Stimulated activated naive CD8-positive, alpha-beta T cell treated with anti-CD3 and anti-CD28 coated beads, Interleukin-15, Interleukin-2, amounts not matched to agents 100 ng/mL and 50 ng/mL, for 24 hours (primary cell): ENCODE measurements around the gene B4GAT1.

Experiments used
- H3K27ac Mint-ChIP-seq: one replicate; pipeline ENCODE4 v1.8.0; 2021; ENCODE audit warnings: mild to moderate bottlenecking, mixed read lengths
- H3K27me3 Mint-ChIP-seq: one replicate; pipeline ENCODE4 v1.8.0; 2021; ENCODE audit warnings: mixed read lengths
- H3K36me3 Mint-ChIP-seq: one replicate; pipeline ENCODE4 v1.8.0; 2021; ENCODE audit warnings: low read depth, mixed read lengths
- H3K4me1 Mint-ChIP-seq: one replicate; pipeline ENCODE4 v1.8.0; 2021; ENCODE audit warnings: low read depth, mixed read lengths
- H3K4me3 Mint-ChIP-seq: one replicate; pipeline ENCODE4 v1.8.0; 2021; ENCODE audit warnings: mild to moderate bottlenecking, mixed read lengths
- H3K9me3 Mint-ChIP-seq: one replicate; pipeline ENCODE4 v1.8.0; 2021; ENCODE audit warnings: mixed read lengths

Gene B4GAT1

DNA sequence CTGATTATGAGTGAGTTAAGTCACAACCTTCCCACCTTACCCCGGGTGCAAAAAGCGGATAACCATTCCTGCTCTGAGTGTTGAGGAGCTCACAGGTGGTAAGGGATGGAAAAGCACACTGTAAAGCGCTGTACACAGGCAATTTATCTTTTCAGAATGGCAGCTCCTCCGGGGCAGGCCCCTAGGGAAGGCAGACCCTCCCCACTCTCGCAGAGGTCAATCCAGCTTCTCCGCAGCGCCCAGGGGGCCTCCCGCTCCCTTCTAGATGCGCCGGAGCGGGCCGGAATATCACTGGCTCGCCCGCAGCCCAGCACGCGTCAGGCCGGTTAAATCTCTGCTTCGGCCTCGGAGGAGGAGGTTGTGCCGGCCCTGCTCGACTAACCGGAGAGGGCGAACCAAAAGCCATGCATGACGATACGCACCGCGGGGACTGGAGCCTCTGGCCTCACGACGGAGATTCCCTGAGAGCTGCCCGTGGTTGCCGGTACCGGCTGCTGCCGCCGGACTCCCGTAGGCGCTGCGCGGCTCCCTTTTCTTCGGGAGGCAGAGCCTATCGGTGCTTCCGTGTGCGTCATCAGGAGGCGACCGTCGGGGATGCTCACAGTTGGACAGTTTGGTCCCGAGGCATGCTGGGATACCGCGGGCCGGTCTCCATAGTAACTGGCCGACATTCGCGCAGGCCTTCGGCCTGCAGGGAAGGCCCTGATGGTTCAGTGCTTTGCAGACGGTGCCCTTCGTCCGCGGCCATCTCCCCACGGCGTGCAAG lies 2.7 kb downstream of the B4GAT1 start, which contains the start of gene BRMS1:
TSS of gene BRMS1 (minus strand) at position 555 of the 766 bp plus-strand sequence. CDS start 2,870 bp downstream, outside the sequence.
- peaks cover 48% of the 10 kb centered on the region for H3K4me1 Mint-ChIP-seq
- H3K27ac Mint-ChIP-seq: peak within 1 kb of the TSS; percentile 88
- peaks cover 26% of the 10 kb centered on the region for H3K36me3 Mint-ChIP-seq
- no peaks in the 10 kb centered on the region for H3K9me3 Mint-ChIP-seq
- H3K4me3 Mint-ChIP-seq: peak within 1 kb of the TSS; percentile 86
- peaks cover 4% of the 10 kb centered on the region for H3K27me3 Mint-ChIP-seq

DNA sequence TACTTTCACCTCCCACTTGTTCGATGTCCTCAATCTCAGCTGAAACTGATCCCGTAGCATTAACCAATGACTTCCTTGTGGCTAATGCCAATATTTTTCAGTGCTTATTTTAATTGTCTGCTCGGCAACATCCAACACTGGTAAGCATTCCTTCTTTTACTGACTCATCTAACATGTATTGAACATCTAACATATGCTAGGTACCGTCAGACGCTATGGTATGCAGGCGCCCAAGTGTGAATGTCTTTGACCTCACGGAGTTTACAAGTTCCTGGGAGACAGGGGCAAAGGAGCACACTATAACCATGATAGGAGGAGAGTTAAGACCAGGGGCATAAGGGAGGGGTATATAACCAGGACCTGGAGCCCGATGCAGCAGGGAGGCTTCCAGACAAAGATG lies 4.3 kb downstream of the B4GAT1 start:
- H3K4me3 Mint-ChIP-seq: peak overlapping the region; percentile 86
- no peak overlapping the region for H3K27ac Mint-ChIP-seq
- H3K4me1 Mint-ChIP-seq: peaks cover 46% of the 10 kb centered on the region
- peaks cover 35% of the 10 kb centered on the region for H3K36me3 Mint-ChIP-seq
- no peaks in the 10 kb centered on the region for H3K9me3 Mint-ChIP-seq
- peaks cover 4% of the 10 kb centered on the region for H3K27me3 Mint-ChIP-seq

DNA sequence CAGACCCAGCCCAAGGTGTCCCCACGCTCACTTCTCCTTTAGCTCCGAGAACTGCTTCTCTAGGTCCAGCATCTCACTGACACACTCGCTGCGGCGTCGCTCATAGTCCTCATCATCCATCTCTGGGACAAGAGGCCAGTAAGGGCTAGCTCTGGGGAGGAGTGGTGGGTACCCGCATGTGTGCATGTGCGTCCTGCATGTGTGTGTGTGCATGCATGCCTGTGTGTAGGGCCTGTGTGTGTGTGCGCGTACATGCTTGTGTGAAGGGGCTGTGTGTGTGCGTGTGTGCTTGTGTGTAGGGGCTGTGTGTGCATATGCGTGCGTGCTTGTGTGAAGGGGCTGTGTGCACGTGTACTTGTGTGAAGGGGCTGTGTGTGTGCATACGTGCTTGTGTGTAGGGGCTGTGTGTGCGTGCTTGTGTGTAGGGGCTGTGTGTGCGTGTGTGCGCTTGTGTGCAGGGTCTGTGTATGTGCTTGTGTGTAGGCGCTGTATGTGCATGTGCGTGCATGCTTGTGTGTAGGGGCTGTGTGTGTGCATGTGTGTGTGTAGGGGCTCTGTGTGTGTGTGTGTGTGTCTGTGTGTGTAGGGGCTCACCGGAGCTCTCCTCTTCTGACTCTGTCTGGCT lies 5.8 kb downstream of the B4GAT1 start:
- peaks cover 42% of the 10 kb centered on the region for H3K36me3 Mint-ChIP-seq

DNA sequence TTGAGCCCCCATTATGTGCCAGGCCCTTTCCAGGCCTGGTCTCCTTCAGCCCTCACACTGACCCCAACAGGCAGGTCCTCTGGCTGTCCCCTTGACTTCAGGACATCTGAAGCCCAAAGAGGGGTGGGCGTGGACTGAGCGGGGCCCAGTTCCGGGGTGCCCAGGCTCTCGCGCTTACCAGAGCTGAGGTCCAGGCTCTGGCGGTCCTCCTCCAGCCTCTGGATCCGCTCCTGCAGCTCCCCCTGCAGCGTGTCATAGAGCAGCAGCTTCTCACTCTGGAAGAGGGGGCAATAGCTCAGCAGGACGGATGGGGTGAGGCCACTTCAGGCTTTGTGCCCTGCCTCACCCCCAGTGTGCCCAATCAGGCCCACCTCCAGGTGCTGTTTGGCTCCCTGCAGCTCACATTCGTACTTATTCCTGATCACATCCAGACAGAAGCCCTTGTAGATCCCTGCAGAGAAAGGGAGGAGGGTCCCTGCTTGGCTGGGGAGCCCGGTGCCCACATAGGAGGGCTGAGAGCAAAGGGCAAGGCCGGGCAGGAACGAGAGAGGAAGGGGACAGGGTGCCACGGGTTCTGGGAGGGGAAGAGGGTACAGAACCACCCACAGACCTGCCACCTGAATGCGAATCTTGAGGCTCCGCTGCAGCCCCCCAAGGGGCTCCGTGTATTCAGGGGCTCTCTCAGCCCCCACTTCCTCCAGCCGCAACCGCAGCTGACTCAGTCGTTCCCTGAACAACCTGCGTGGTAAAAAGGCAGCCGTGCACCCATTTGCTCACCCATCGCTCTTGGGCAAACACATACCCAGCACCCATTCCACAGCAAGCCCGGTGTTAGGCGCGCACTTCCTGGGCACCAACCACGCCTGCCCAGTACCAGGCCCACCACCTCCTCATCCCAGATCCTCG lies 6.6 kb downstream of the B4GAT1 start:
- H3K36me3 Mint-ChIP-seq: peaks cover 42% of the 10 kb centered on the region
- no peaks in the 10 kb centered on the region for H3K27me3 Mint-ChIP-seq
- H3K4me3 Mint-ChIP-seq: no peak overlapping the region
- no peak overlapping the region for H3K27ac Mint-ChIP-seq
- H3K9me3 Mint-ChIP-seq: no peaks in the 10 kb centered on the region
- H3K4me1 Mint-ChIP-seq: peaks cover 57% of the 10 kb centered on the region

More for the DNA sequence above, 5.8 kb downstream of the B4GAT1 start:
- H3K4me1 Mint-ChIP-seq: peaks cover 57% of the 10 kb centered on the region
- no peaks in the 10 kb centered on the region for H3K9me3 Mint-ChIP-seq
- no peak overlapping the region for H3K4me3 Mint-ChIP-seq
- H3K27me3 Mint-ChIP-seq: no peaks in the 10 kb centered on the region
- H3K27ac Mint-ChIP-seq: no peak overlapping the region

DNA sequence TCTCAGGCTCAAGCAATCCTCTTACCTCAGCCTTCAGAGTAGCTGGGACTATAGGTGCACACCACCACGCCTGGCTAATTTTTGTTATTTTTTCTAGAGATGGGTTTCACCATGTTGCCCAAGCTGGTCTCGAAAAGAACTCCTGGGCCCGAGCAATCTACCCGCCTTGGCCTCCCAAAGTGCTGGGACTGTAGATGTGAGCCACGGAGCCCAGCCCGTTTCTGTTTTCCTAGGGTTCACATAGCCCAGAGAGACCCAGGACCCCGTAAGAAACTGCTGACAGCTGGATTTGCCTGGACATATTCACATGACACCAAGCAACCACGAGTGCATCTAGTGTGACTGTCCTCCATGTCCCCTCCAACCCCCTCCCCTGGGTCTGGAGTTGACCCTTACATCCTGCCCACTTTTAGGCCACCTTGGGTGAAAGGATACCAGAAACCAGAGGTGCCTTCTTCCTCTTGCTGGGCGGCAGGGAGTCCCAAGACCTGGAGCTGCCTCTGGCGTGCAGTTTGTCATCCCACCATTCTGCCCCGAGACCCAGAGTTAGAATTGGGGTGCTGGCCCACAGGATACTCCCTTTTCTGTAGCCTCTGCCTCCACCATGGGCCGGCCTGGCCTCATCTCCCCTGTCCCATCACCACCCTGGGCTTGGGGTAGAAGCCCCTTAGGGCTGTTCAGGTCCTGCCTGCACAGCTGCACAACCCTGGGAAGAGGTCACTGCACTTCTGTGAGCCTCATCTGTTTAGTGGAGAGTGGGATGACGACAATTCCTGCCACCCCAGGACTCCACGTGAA lies 7.5 kb downstream of the B4GAT1 start:
- Mint-ChIP-seq H3K4me1 (peaks cover 54% of the 10 kb centered on the region), H3K4me3 (no peak overlapping the region), H3K27me3 (no peaks in the 10 kb centered on the region), H3K36me3 (peaks cover 42% of the 10 kb centered on the region), H3K9me3 (no peaks in the 10 kb centered on the region), H3K27ac (no peak overlapping the region)

DNA sequence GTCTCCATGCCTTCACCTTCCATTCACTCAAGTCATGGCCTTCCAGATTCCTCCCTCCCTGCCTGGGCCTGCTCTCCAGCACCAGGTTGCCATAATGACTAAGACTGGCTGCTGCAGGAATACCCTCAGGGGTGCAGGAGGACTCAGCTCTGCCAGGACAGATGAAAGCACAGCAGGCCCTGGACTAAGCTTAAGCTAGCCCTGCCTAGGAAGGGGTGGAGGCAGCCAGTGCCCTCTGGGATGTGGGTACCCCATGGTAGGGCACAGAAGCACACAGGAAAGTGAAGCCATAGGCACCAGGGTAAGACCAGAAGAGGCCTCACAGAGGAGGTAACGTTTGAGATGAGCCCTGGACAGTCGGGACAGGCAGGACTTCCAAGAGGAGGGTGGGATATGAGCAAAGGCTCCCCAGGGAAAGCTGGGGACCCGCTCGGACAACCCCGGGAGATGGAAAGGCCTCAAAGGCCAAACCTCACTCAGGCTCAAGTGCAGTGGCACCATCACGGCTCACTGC lies 8.2 kb downstream of the B4GAT1 start:
- H3K4me1 Mint-ChIP-seq: peaks cover 47% of the 10 kb centered on the region
- H3K27me3 Mint-ChIP-seq: no peaks in the 10 kb centered on the region
- H3K4me3 Mint-ChIP-seq: no peak overlapping the region
- peaks cover 42% of the 10 kb centered on the region for H3K36me3 Mint-ChIP-seq
- no peak overlapping the region for H3K27ac Mint-ChIP-seq
- H3K9me3 Mint-ChIP-seq: no peaks in the 10 kb centered on the region

DNA sequence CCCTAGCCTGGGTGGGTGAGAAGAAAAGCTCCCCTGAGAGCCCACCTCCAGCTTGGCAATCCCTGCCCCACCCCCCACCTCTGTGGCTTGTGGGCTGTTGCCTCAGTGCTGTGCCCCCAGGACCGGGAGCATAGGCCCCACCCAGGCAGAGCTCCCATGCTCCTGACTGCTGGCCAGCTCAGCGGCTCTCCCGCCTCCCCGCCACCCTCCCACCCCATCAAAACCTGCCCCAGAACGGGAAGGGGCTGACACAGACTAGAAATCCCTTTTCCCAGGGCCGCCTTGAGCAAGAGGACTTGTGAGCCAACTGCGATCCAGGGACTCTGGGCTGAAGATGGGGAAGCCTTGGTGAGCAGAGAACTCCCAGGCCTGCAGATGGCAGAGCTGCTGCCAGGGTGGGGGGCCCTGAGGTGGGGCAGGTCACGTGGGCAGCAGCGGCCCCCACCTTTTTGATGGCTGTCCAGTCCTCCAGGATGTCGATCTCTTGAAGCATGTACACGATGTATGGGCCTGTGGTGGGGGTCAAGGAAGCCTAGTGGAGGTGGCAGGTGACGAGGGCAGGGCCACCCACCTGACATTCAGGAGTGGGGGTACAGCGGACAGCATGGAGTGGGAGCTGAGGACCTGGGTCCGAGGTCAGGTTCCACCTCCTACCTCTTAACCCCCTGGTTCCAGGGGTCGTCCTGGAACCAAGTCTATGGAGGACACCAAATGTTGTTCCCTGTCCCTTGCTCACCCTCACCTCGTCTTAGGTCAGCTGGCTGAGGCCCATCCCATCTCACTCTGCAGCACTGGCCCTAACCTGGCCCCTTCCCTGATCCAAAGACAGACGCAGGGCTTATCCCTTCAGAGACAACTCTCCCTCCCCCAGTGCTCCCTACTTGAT lies 8.9 kb downstream of the B4GAT1 start:
- Mint-ChIP-seq H3K4me3 (no peak overlapping the region), H3K27ac (no peak overlapping the region), H3K36me3 (peaks cover 42% of the 10 kb centered on the region), H3K27me3 (no peaks in the 10 kb centered on the region), H3K4me1 (peaks cover 40% of the 10 kb centered on the region), H3K9me3 (no peaks in the 10 kb centered on the region)

DNA sequence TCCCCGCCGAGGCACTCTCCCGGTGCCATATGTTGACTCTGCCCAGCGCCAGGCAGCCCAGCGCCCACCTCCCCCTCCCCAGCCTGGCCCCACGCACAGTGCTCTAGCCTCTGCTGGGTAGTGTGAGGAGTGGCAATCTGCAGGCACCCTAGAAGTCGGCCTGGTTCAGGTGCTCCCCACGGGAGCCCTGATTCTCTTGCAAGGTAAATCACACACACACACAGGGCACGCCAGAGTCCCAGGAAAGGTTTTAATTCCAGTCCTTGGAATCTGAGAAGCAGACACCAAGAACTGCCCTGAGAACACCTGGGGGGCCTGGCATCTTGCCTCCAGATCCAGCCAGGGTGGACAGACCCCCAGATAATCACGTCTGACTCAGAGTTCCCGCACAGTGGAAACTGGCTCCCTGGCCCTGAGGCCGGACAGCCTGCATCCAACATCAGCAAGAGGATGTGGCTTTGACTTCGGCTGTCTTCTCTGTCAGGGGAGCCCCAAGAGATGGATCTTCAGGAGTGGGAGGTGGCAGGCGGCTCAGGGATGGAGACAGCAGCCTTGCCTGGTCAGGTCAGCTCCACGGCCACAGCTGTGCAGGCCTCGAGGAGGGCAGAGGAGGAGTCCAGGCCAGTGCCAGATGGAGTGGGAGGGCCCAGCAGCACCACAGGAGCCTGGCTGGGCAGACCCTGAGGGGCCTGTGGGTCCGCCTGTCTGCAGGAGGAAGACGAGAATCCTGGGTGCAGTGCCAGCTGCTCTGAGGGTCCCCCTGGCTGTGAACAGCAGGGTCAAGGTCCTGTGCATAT lies 10.1 kb downstream of the B4GAT1 start:
- Mint-ChIP-seq H3K27ac (peak overlapping the region; percentile 83), H3K4me1 (peaks cover 34% of the 10 kb centered on the region), H3K27me3 (no peaks in the 10 kb centered on the region), H3K9me3 (no peaks in the 10 kb centered on the region), H3K36me3 (peaks cover 35% of the 10 kb centered on the region), H3K4me3 (peak overlapping the region; percentile 66)

DNA sequence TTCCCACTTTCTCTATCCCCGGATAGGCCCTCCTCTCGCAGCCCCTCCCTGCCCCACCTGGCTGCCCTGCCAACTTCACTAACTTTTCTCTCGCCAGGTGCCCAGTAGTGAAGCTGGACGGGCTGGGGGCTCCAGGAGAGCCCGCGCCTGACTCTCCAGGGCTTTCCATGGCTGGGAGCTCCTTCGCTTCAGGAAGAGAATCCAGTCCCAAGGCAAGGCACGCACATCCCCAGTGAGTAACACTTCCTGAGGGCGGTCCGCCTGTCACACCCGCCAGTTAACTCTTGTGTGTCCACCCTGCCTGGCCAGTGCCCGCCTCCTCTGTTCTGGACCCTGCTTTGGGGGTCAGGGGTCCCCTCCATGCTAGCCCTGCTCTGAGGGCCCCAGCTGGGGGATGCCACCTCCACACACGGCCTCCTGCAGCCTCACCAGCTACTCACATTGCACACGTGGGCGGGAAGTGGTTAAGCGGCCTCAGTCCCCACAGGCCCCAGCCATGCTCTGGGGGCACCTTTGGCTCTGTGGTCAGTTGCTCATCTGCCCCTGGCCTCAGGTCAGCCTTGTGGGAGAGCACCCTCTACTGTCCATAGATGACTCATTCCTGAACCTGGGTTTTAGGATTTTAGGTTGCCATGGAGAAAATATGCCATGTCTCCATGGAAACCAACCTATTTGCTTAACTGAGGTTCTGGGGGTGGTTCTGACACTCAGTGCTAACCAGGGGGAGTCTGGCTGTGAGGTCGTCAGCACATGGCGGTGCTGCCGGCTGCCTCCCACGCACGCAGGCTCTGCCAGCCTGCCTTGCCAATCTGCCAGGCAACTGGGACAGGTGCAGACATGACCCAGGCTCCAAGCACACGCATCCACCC lies 11.0 kb downstream of the B4GAT1 start, which contains the start of gene RIN1:
TSS of gene RIN1 (minus strand) at position 201 of the 869 bp plus-strand sequence. CDS start at position 169, 32 bp downstream.
- peak within 1 kb of the TSS; percentile 66 for H3K4me3 Mint-ChIP-seq
- H3K9me3 Mint-ChIP-seq: no peaks in the 10 kb centered on the region
- peak within 1 kb of the TSS; percentile 83 for H3K27ac Mint-ChIP-seq
- H3K4me1 Mint-ChIP-seq: peaks cover 34% of the 10 kb centered on the region
- H3K27me3 Mint-ChIP-seq: no peaks in the 10 kb centered on the region
- peaks cover 27% of the 10 kb centered on the region for H3K36me3 Mint-ChIP-seq

DNA sequence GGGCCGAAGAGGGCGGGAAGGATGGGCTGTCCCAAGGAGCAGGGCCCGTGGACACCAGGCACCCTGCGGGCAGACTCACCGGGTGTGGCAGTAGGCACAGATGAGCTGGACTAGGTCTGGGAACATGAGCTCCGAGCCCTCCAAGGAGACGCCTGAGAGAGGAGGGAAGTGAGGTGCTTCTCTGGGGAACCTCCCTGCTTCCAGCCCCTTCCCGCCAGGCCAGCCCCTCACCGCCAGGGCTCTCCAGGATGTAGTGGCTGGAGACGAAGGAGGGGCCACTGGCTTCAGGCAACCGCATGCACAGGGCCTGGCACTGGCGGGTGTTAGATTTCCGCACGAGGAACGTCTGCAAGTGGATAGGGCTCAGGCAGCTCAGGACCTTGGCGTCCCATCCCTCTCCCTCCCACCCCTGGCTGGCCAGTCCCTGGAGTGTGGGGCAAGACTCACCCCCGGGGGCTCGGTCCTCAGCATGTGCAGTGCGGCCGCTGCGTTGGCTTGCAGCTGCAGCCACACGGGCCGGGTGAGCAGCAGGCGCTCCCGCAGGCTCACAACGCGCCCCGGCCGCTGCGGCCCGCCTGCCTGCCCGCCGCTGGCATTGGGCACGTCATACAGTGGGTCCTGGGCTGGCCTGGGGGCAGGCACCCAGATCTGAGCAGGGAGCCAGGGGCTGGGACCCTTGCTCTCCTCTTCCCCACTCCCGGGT lies 11.7 kb downstream of the B4GAT1 start:
- no peak overlapping the region for H3K27ac Mint-ChIP-seq
- H3K9me3 Mint-ChIP-seq: no peaks in the 10 kb centered on the region
- H3K4me1 Mint-ChIP-seq: peaks cover 34% of the 10 kb centered on the region
- H3K27me3 Mint-ChIP-seq: no peaks in the 10 kb centered on the region
- H3K4me3 Mint-ChIP-seq: peak overlapping the region; percentile 66
- H3K36me3 Mint-ChIP-seq: peaks cover 24% of the 10 kb centered on the region

DNA sequence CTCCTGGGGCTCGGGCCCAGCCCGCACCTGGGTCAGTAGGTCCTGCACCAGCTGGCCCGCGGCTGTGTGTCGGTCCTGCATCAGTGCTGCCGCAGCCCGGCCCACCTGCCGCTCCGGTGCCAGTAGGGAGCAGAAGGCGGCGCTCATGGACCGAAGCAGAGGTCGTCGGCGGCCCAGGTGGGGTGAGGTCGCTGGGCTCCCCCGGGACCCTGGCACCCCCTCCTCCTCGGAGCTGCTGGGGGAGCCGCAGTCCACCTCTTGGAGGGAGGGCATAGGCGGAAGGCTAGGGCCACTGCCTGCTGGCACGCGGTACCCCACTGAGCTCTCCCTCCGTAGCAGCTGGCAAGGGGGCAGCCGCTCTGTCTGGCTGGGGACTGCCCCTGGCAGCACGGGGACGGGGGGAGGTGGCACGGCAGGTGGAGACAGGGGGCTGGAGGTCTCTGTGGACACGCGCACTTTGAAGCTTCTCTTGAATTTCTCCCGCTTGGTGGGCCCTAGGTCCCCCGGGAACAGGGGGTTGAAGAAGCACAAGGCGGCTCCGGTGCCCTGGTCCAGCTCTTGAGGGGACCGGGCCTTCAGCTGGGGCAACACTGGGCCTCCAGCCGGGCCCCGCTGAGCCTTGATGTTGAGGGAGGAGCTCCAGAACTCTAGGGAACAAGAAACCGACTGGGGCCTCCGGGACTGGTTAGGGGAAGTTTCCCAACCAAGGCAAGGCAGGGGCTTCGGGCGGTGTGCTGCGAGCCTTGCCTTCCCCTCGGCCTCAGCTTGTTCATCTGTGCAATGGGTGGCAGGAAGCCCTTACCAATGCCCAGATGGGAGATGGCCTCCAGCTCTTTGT lies 12.6 kb downstream of the B4GAT1 start:
- Mint-ChIP-seq H3K4me3 (no peak overlapping the region), H3K4me1 (peaks cover 34% of the 10 kb centered on the region), H3K27ac (no peak overlapping the region), H3K36me3 (peaks cover 20% of the 10 kb centered on the region), H3K9me3 (no peaks in the 10 kb centered on the region), H3K27me3 (no peaks in the 10 kb centered on the region)
